ENCODE results near the gene XPNPEP1. TPM values are rescaled to one million over a fixed set of nuclear protein-coding genes. Genes with fewer than 3 reads are reported as not detected.
A peak's percentile ranks its signal among the peaks of the same experiment; 100 is the strongest.
"Not testable (repeated sequence)": the region's sequence is repeated elsewhere in the genome, so short reads cannot be mapped to it uniquely, and the experiment has no call there.

The XPNPEP1 gene
- total and polyA plus RNA-seq, 8 donors, result 49.0 to 93.6 (median 80.5) TPM

DNA sequence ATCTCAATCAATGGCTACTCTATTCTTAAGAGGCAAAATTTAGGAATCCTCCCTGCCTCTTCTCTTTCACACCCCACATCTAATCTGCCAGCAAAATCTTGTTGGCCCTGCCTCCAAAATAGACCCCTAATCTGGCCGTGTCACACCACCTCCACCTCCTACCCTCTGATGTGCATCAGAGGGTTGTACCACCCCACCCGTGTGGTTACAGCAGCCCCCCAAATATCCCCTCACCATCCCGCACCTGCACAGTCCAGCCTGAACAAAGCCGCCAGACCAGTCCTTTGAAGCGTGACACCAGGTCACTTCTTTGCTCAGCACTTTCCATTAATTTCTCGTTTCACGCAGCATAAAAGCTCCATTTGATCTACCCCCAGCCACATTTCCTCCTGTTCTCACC is 776 bp upstream of the XPNPEP1 start:
- H3K9me3 ChIP-seq, result no peaks in the 10 kb centered on the region
- H3K4me1 ChIP-seq, result peaks cover 16 to 42% of the 10 kb centered on the region in 2 donors
- no peaks in the 10 kb centered on the region for H3K36me3 ChIP-seq
- H3K27me3 ChIP-seq, result no peaks in the 10 kb centered on the region
- no peak for DNase-seq
- intact Hi-C loops (cut with DNase I), result no loop called here
- TF ChIP-seq, protein P1, sequence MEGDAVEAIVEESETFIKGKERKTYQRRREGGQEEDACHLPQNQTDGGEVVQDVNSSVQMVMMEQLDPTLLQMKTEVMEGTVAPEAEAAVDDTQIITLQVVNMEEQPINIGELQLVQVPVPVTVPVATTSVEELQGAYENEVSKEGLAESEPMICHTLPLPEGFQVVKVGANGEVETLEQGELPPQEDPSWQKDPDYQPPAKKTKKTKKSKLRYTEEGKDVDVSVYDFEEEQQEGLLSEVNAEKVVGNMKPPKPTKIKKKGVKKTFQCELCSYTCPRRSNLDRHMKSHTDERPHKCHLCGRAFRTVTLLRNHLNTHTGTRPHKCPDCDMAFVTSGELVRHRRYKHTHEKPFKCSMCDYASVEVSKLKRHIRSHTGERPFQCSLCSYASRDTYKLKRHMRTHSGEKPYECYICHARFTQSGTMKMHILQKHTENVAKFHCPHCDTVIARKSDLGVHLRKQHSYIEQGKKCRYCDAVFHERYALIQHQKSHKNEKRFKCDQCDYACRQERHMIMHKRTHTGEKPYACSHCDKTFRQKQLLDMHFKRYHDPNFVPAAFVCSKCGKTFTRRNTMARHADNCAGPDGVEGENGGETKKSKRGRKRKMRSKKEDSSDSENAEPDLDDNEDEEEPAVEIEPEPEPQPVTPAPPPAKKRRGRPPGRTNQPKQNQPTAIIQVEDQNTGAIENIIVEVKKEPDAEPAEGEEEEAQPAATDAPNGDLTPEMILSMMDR (IDR thresholded peaks at IDR 0.05), result no peak
- no peak for ATAC-seq
- H3K27ac ChIP-seq, result peak overlapping the region in 1 of 2 donors; percentile 87
- H3K4me3 ChIP-seq, result peak overlapping the region in 1 of 2 donors; percentile 70

DNA sequence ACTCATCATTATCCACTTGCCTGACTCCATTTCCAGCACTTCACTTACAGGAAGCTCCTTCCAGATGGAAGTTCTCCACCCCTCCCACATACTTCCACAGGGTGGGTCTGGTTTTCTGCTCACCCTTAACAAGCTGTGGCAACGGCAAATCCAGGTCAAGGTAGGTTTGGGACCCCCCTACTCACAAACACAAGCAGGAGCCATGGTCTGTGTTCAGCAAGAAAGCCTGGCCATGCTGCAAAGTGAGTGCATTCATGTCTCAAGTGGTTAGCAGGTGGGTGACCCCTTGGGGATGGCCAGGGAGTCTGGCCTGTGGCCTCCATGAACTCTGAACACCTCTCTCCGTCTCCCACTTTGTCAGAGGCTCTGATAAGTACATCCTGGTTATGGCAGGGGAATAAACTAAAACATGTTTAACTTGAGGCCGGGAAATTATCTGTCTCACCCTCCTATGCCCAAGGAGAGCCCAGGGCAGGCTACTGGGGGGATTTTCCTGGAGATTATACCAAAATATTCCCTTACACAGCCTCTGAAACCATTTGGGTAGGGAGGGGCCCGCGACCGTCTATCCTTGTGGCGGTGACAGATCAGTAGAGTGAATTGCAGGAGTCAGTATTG is 844 bp downstream of the XPNPEP1 start:
- no peaks in the 10 kb centered on the region for H3K27me3 ChIP-seq

DNA sequence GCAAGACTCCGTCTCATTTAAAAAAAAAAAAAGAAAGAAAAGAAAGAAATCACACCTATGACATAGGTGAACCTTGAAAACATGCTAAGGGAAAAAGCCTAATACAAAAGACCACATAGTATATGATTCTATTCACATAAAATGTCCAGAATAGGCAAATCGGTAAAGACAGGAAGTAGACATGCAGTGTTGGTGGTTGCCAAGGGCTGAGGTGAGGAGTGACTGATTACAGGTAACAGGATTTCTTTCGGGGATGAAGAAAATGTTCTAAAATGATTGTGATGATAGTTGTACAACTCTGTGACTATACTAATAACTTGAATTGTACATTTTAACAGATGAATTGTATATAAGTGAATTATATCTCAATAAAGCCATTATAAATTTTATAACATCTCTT is 3.3 kb downstream of the XPNPEP1 start:
- intact Hi-C loops (cut with DNase I), result no loop called here
- Histone ChIP-seq H3K9me3 (no peaks in the 10 kb centered on the region), H3K4me3 (no peak overlapping the region), H3K27me3 (no peaks in the 10 kb centered on the region), H3K27ac (no peak overlapping the region), H3K36me3 (no peaks in the 10 kb centered on the region), H3K4me1 (peaks cover 10 to 63% of the 10 kb centered on the region in 2 donors)
- no peak for DNase-seq
- ATAC-seq, result no peak
- TF ChIP-seq, protein P1 (IDR thresholded peaks at IDR 0.05), result no peak

More for the DNA sequence above, 844 bp downstream of the XPNPEP1 start:
- H3K27ac ChIP-seq, result peak overlapping the region; percentile 87
- no peaks in the 10 kb centered on the region for H3K36me3 ChIP-seq
- no peaks in the 10 kb centered on the region for H3K9me3 ChIP-seq
- peak overlapping the region; percentile 70 to 84 for H3K4me3 ChIP-seq
- intact Hi-C loops (cut with DNase I), result no loop called here
- no peak for ATAC-seq
- DNase-seq, result no peak
- TF ChIP-seq, protein P1 (IDR thresholded peaks at IDR 0.05), result no peak
- H3K4me1 ChIP-seq, result peaks cover 10 to 42% of the 10 kb centered on the region in 2 donors

DNA sequence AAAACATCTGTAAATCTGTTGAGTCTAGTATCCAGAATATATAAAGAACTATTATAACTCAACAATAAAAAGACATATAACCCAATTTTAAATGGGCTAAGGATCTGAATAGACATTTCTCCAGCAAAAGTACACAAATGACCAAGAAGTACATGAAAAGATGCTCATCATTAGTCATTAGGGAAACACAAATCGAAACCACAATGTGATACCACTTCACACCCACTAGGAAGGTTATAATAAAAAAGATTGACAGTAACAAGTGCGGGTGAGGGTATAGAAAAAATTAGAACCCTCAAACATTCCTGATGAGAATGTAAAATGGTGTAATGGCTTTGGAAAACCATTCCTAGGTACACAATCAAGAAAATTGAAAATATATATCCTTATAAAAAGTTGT is 4.1 kb downstream of the XPNPEP1 start:
- Histone ChIP-seq H3K9me3 (no peaks in the 10 kb centered on the region), H3K27me3 (no peaks in the 10 kb centered on the region), H3K4me1 (peaks cover 10 to 70% of the 10 kb centered on the region in 2 donors), H3K4me3 (no peak overlapping the region), H3K27ac (no peak overlapping the region), H3K36me3 (no peaks in the 10 kb centered on the region)
- no peak for ATAC-seq
- no peak for DNase-seq
- TF ChIP-seq, protein P1 (IDR thresholded peaks at IDR 0.05), result no peak
- intact Hi-C loops (cut with DNase I), result no loop called here

DNA sequence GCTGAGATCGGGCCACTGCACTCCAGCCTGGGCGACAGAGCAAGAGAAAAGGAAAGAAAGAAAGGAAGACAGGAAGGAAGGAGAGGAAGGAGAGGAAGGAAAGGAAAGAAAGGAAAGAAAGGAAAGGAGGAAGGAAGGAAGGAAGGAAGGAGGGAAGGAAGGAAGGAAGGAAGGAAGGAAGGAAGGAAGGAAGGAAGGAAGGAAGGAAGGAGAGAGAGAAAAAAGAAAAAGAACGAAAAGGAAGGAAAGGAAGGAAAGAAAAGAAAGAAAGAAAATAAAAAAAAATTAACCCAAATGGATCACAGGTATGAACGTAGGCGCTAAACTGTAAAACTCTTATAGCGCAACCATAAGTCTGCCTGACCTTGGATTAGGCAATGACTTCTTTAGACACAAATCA is 4.6 kb downstream of the XPNPEP1 start:
- H3K27me3 ChIP-seq; H3K9me3 ChIP-seq; H3K36me3 ChIP-seq; intact Hi-C loops (cut with DNase I); ATAC-seq; H3K4me3 ChIP-seq; DNase-seq; H3K27ac ChIP-seq: not testable (repeated sequence)
- peaks cover 10 to 65% of the 10 kb centered on the region in 2 donors for H3K4me1 ChIP-seq

DNA sequence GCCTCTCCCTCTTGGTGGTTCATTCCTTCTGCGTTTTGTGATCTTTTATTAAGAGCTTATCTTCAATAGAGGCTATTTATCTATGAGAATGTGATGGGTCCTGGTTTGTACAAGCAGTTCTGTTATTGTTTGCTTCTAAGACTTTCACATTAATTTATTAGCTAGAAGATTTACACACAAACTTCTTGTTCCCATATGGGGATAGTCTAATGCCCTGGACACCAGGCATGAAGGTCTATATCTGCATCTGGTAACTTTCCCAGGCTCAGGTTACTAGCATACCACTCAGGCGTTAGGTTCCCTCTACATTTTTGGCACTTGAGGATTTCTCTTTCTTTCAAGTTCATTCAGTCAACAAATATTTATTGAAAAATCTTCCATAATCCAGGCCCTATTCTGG is 7.7 kb downstream of the XPNPEP1 start:
- Histone ChIP-seq H3K4me1 (peaks cover 0 to 41% of the 10 kb centered on the region in 2 donors), H3K27ac (peak overlapping the region in 1 of 2 donors; percentile 41), H3K9me3 (no peaks in the 10 kb centered on the region), H3K4me3 (no peak overlapping the region), H3K27me3 (no peaks in the 10 kb centered on the region), H3K36me3 (peaks cover 0 to 12% of the 10 kb centered on the region in 2 donors)
- intact Hi-C loops (cut with DNase I), result no loop called here
- no peak for ATAC-seq
- DNase-seq, result no peak
- TF ChIP-seq, protein P1 (IDR thresholded peaks at IDR 0.05), result no peak
